RWPE2 (cell line): ENCODE data around the gene TSKU.
"Not testable (repeated sequence)": the region's sequence is repeated elsewhere in the genome, so short reads cannot be mapped to it uniquely, and the experiment has no call there.

ENCODE experiments used
- ATAC-seq: fragments of 200-7000 bp; cut with Tn5 transposase; 3 replicates; pipeline ENCODE4 v1.9.1; 2021; ENCODE audit warnings: low read depth
- DNase-seq: peaks from one replicate; pipeline ENCODE4 v3.0.0-alpha.2; 2020; ENCODE audit warnings: low spot score
- H3K27ac ChIP-seq: fragments of 450-650 bp; 2 replicates; pipeline ENCODE4 v1.5.1; 2017; ENCODE audit warnings: mild to moderate bottlenecking; ENCODE audit not compliant: poor library complexity, severe bottlenecking
- H3K27me3 ChIP-seq: fragments of 250-450 bp; sonication (Bioruptor Pico); 2 replicates; pipeline ENCODE4 v1.5.1; 2021; ENCODE audit warnings: mild to moderate bottlenecking, moderate library complexity; ENCODE audit not compliant: insufficient read depth, poor library complexity, severe bottlenecking
- H3K36me3 ChIP-seq: fragments of 250-450 bp; sonication (Bioruptor Pico); 2 replicates; pipeline ENCODE4 v1.5.1; 2020; ENCODE audit warnings: low read depth, mild to moderate bottlenecking, moderate library complexity
- H3K4me1 ChIP-seq: fragments of 250-450 bp; sonication (Bioruptor Pico); 2 replicates; pipeline ENCODE4 v1.5.1; 2021; ENCODE audit warnings: mild to moderate bottlenecking, moderate library complexity; ENCODE audit not compliant: insufficient read depth, poor library complexity, severe bottlenecking
- H3K4me3 ChIP-seq: fragments of 250-450 bp; sonication (Bioruptor Pico); 2 replicates; pipeline ENCODE4 v1.5.1; 2021; ENCODE audit warnings: mild to moderate bottlenecking, moderate library complexity; ENCODE audit not compliant: severe bottlenecking
- H3K9me3 ChIP-seq: fragments of 250-450 bp; sonication (Bioruptor Pico); 2 replicates; pipeline ENCODE4 v1.5.1; 2021; ENCODE audit warnings: mild to moderate bottlenecking, moderate library complexity; ENCODE audit not compliant: severe bottlenecking
- CTCF ChIP-seq: fragments of 450-650 bp; IDR thresholded peaks from one replicate; pipeline ENCODE4 v1.5.1; 2017; ENCODE audit warnings: mild to moderate bottlenecking, moderate library complexity; ENCODE audit not compliant: poor library complexity, severe bottlenecking

TSKU gene

GRCh38 chr11:76787911-76788596, 4.9 kb downstream of the TSKU start:
- no peaks in the 10 kb centered on the region for H3K27me3 ChIP-seq

GRCh38 chr11:76788661-76789442, 5.7 kb downstream of the TSKU start:
- peaks cover 66% of the 10 kb centered on the region for H3K4me1 ChIP-seq
- H3K36me3 ChIP-seq, result peaks cover 19% of the 10 kb centered on the region
- TF ChIP-seq CTCF, result no peak
- H3K27ac ChIP-seq, result peak overlapping the region; percentile 90
- DNase-seq, result peak; percentile 96
- no peaks in the 10 kb centered on the region for H3K9me3 ChIP-seq
- H3K4me3 ChIP-seq, result no peak overlapping the region
- ATAC-seq, result peak; percentile 74
- H3K27me3 ChIP-seq, result no peaks in the 10 kb centered on the region

More at GRCh38 chr11:76787911-76788596, 4.9 kb downstream of the TSKU start:
- DNase-seq, result no peak
- H3K4me1 ChIP-seq, result peaks cover 58% of the 10 kb centered on the region
- no peak for TF ChIP-seq CTCF
- no peaks in the 10 kb centered on the region for H3K9me3 ChIP-seq
- ATAC-seq, result peak; percentile 13
- H3K4me3 ChIP-seq, result no peak overlapping the region
- peaks cover 19% of the 10 kb centered on the region for H3K36me3 ChIP-seq
- peak overlapping the region; percentile 90 for H3K27ac ChIP-seq

- H3K4me3 ChIP-seq, result no peak overlapping the region
- TF ChIP-seq CTCF, result no peak
- ATAC-seq, result no peak
- H3K4me1 ChIP-seq, result peaks cover 67% of the 10 kb centered on the region
- DNase-seq, result peak; percentile 11
- H3K36me3 ChIP-seq, result peaks cover 19% of the 10 kb centered on the region
- no peaks in the 10 kb centered on the region for H3K27me3 ChIP-seq
- H3K27ac ChIP-seq, result peak overlapping the region; percentile 90
- no peaks in the 10 kb centered on the region for H3K9me3 ChIP-seq
Measured at GRCh38 chr11:76789443-76789719, 6.2 kb downstream of the TSKU start.

GRCh38 chr11:76790251-76790650, 7.1 kb downstream of the TSKU start:
- TF ChIP-seq CTCF, result no peak
- no peak overlapping the region for H3K4me3 ChIP-seq
- peaks cover 19% of the 10 kb centered on the region for H3K36me3 ChIP-seq
- no peaks in the 10 kb centered on the region for H3K27me3 ChIP-seq
- H3K9me3 ChIP-seq, result no peaks in the 10 kb centered on the region
- ATAC-seq, result no peak
- DNase-seq, result peak; percentile 15
- peaks cover 61% of the 10 kb centered on the region for H3K4me1 ChIP-seq
- no peak overlapping the region for H3K27ac ChIP-seq

GRCh38 chr11:76791002-76791770, 8.0 kb downstream of the TSKU start:
- DNase-seq, ATAC-seq, H3K27me3 ChIP-seq, H3K4me3 ChIP-seq, H3K9me3 ChIP-seq: not testable (repeated sequence)
- peaks cover 25% of the 10 kb centered on the region for H3K36me3 ChIP-seq
- H3K4me1 ChIP-seq, result peaks cover 60% of the 10 kb centered on the region
- peak overlapping the region; percentile 71 for H3K27ac ChIP-seq
